Osteoblast (primary cell): ENCODE measurements around the gene B4GALNT2. TPM values are rescaled to one million over a fixed set of nuclear protein-coding genes. Genes with fewer than 3 reads are reported as not detected.

ENCODE experiments used
- DNase-seq: peaks from one replicate; pipeline ENCODE4 v3.0.0; 2011; ENCODE audit warnings: low spot score, mixed read lengths; ENCODE audit not compliant: insufficient read length; ENCODE audit errors: missing footprints
- H2AFZ ChIP-seq: 2 replicates; pipeline ENCODE4 v1.6.0; 2011; ENCODE audit warnings: mild to moderate bottlenecking, low read length
- H3K27ac ChIP-seq: 2 replicates; pipeline ENCODE4 v1.5.1; 2011; ENCODE audit warnings: mild to moderate bottlenecking, low read depth, low read length, moderate library complexity
- H3K27me3 ChIP-seq: 2 replicates; pipeline ENCODE4 v1.6.0; 2012; ENCODE audit warnings: mild to moderate bottlenecking, control low read depth, inconsistent platforms, low read length, moderate library complexity; ENCODE audit not compliant: insufficient read depth
- H3K36me3 ChIP-seq: 2 replicates; pipeline ENCODE4 v1.5.1; 2011; ENCODE audit warnings: mild to moderate bottlenecking, low read length, control low read depth, moderate library complexity; ENCODE audit not compliant: insufficient read depth
- H3K4me1 ChIP-seq: 2 replicates; pipeline ENCODE4 v1.5.1; 2011; ENCODE audit warnings: mild to moderate bottlenecking, low read length, control low read depth, moderate library complexity; ENCODE audit not compliant: insufficient read depth
- H3K4me2 ChIP-seq: 2 replicates; pipeline ENCODE4 v1.6.0; 2011; ENCODE audit warnings: mild to moderate bottlenecking, low read length; ENCODE audit not compliant: insufficient read depth
- H3K4me3 ChIP-seq: fragments of 200-600 bp; sonication (generic); 3 replicates; pipeline ENCODE4 v1.5.1; 2012; ENCODE audit warnings: mild to moderate bottlenecking, low read length, inconsistent platforms; ENCODE audit not compliant: insufficient read depth
- H3K79me2 ChIP-seq: 2 replicates; pipeline ENCODE4 v1.6.0; 2012; ENCODE audit warnings: mild to moderate bottlenecking, low read length, control low read depth, inconsistent platforms; ENCODE audit not compliant: insufficient read depth
- H3K9me3 ChIP-seq: 2 replicates; pipeline ENCODE4 v1.5.1; 2011; ENCODE audit warnings: low read depth, low read length, control low read depth
- H4K20me1 ChIP-seq: 2 replicates; pipeline ENCODE4 v1.6.0; 2012; ENCODE audit warnings: mild to moderate bottlenecking, low read length, control low read depth; ENCODE audit not compliant: insufficient read depth
- CTCF ChIP-seq: IDR thresholded peaks from 2 replicates; pipeline ENCODE4 v1.5.1; 2011; ENCODE audit warnings: mild to moderate bottlenecking, low read depth, low read length, moderate library complexity; ENCODE audit errors: extremely low read depth
- total RNA-seq: library from RNA; depleted of rRNA; stranded (reverse); fragments of >200 nt; gene quantifications from 2 replicates; pipeline ENCODE4 v1.2.3, GENCODE V29; 2012

The B4GALNT2 gene
- total RNA-seq, 1 donor: under 0.01 TPM

- H3K79me2 ChIP-seq: no peaks in the 10 kb centered on the region
- TF ChIP-seq CTCF: no peak
- no peaks in the 10 kb centered on the region for H3K9me3 ChIP-seq
- H3K4me2 ChIP-seq: no peak overlapping the region
- H3K27me3 ChIP-seq: peaks cover 45% of the 10 kb centered on the region
- no peak overlapping the region for H3K27ac ChIP-seq
- DNase-seq: peak; percentile 66
- H3K4me3 ChIP-seq: no peak overlapping the region
- H2AFZ ChIP-seq: no peak overlapping the region
- H3K4me1 ChIP-seq: no peaks in the 10 kb centered on the region
- no peaks in the 10 kb centered on the region for H4K20me1 ChIP-seq
- H3K36me3 ChIP-seq: no peaks in the 10 kb centered on the region
Measured at GRCh38 chr17:49224997-49225337, 92.4 kb downstream of the B4GALNT2 start.

- no peak for TF ChIP-seq CTCF
- H3K9me3 ChIP-seq: no peaks in the 10 kb centered on the region
- H2AFZ ChIP-seq: no peak overlapping the region
- no peaks in the 10 kb centered on the region for H4K20me1 ChIP-seq
- H3K4me3 ChIP-seq: no peak overlapping the region
- peaks cover 45% of the 10 kb centered on the region for H3K27me3 ChIP-seq
- no peak overlapping the region for H3K4me2 ChIP-seq
- H3K36me3 ChIP-seq: no peaks in the 10 kb centered on the region
- no peak overlapping the region for H3K27ac ChIP-seq
- peak; percentile 46 for DNase-seq
- no peaks in the 10 kb centered on the region for H3K79me2 ChIP-seq
- H3K4me1 ChIP-seq: peaks cover 3% of the 10 kb centered on the region
Measured at GRCh38 chr17:49225554-49226236, 93.1 kb downstream of the B4GALNT2 start.

Other genes starting within 250 kb of the B4GALNT2 start
- gene ATP5MC1, start 240.0 kb upstream of the B4GALNT2 start, total RNA-seq: 17.4 and 21.7 TPM in 2 replicates
- 91.3 and 98.8 TPM in 2 replicates for gene UBE2Z, start 224.4 kb upstream of the B4GALNT2 start, total RNA-seq
- gene SNF8, start 187.9 kb upstream of the B4GALNT2 start, total RNA-seq: 63.7 and 72.5 TPM in 2 replicates
- not detected in 2 replicates for gene GIP, start 164.2 kb upstream of the B4GALNT2 start, total RNA-seq
- 0.59 and 1.4 TPM in 2 replicates for gene IGF2BP1, start 135.4 kb upstream of the B4GALNT2 start, total RNA-seq
- gene GNGT2, start 77.8 kb downstream of the B4GALNT2 start, total RNA-seq: not detected in 2 replicates
- gene ABI3, start 77.9 kb downstream of the B4GALNT2 start, total RNA-seq: under 0.01 and 0.36 TPM in 2 replicates
- gene PHOSPHO1, start 98.0 kb downstream of the B4GALNT2 start, total RNA-seq: 0.29 and 0.36 TPM in 2 replicates
- 28.2 and 31.5 TPM in 2 replicates for gene ZNF652, start 229.5 kb downstream of the B4GALNT2 start, total RNA-seq